Panc1 (cell line): ENCODE measurements around the gene ZNF716. TPM values are rescaled to one million over a fixed set of nuclear protein-coding genes. Genes with fewer than 3 reads are reported as not detected.
A peak's percentile ranks its signal among the peaks of the same experiment; 100 is the strongest.

Experiments used
- ATAC-seq: fragments of 200-7000 bp; cut with Tn5 transposase; 2 replicates; pipeline ENCODE4 v1.9.1; 2020; ENCODE audit warnings: mild to moderate bottlenecking, moderate library complexity
- BruUV-seq: library from RNA; stranded (reverse); fragments of 400-500 nt; replicated peaks from 2 replicates; lab custom pipeline; 2021; lab: Mats Ljungman, UMichigan
- CTCF ChIA-PET: fragments of 300-600 bp; sonication (Branson Sonifier 250); formaldehyde crosslinking; loops from one replicate; lab custom pipeline; 2022; ENCODE audit warnings: antibody characterized with exemption; lab: Charles Lee
- POLR2A ChIA-PET: fragments of 300-600 bp; sonication (Branson Sonifier 250); formaldehyde crosslinking; loops from one replicate; lab custom pipeline; 2022; ENCODE audit warnings: antibody characterized with exemption; lab: Charles Lee
- DNase-seq: peaks from one replicate; pipeline ENCODE4 v3.0.0-alpha.2; 2010; ENCODE audit warnings: low read depth, low spot score
- H3K27ac ChIP-seq: 2 replicates; pipeline ENCODE4 v1.5.1; 2011; ENCODE audit warnings: mild to moderate bottlenecking, low read length, inconsistent platforms
- H3K27me3 ChIP-seq: fragments of 200-500 bp; sonication (Bioruptor generic); 2 replicates; pipeline ENCODE4 v1.6.0; 2014; ENCODE audit warnings: low read length, inconsistent platforms; ENCODE audit not compliant: control insufficient read depth, insufficient read depth
- H3K36me3 ChIP-seq: fragments of 200-500 bp; sonication (Bioruptor generic); 2 replicates; pipeline ENCODE4 v1.5.1; 2014; ENCODE audit warnings: inconsistent platforms, mild to moderate bottlenecking, low read length, moderate library complexity; ENCODE audit not compliant: control insufficient read depth, insufficient read depth
- H3K4me1 ChIP-seq: 2 replicates; pipeline ENCODE4 v1.5.1; 2011; ENCODE audit warnings: inconsistent platforms, mild to moderate bottlenecking, low read length, moderate library complexity; ENCODE audit not compliant: control insufficient read depth, insufficient read depth
- H3K4me3 ChIP-seq, 2 experiments: 2 replicates each; pipeline ENCODE4 v1.5.1; 2011 to 2012; ENCODE audit warnings: low read depth in 2 of 2, low read length in 2 of 2, mild to moderate bottlenecking in 2 of 2, inconsistent platforms in 1 of 2, moderate library complexity in 1 of 2
- H3K9me3 ChIP-seq: fragments of 200-500 bp; sonication (Bioruptor generic); 2 replicates; pipeline ENCODE4 v1.5.1; 2014; ENCODE audit warnings: low read depth, mild to moderate bottlenecking, inconsistent platforms, low read length, moderate library complexity; ENCODE audit not compliant: control insufficient read depth, insufficient read depth
- POLR2AphosphoS5 ChIP-seq: IDR thresholded peaks from 2 replicates; pipeline ENCODE4 v1.6.1; 2012; ENCODE audit warnings: mild to moderate bottlenecking, low read depth, low read length, moderate library complexity
- SIN3A ChIP-seq: IDR thresholded peaks from 2 replicates; pipeline ENCODE4 v1.6.1; 2012; ENCODE audit warnings: low read depth, mild to moderate bottlenecking, low read length, moderate library complexity, borderline replicate concordance; ENCODE audit not compliant: insufficient read depth
- TCF7L2 ChIP-seq: IDR thresholded peaks from 2 replicates; pipeline ENCODE4 v1.6.1; 2011; ENCODE audit warnings: mild to moderate bottlenecking, low read depth, low read length, inconsistent platforms
- in situ Hi-C: cut with HindIII; loops from 2 replicates; pipeline ENCODE4 v1.10.0; 2016; ENCODE audit warnings: low sequenced_read_pairs, low pct_unique_long_range_greater_than_20kb
- intact Hi-C: fragments of 100-400 bp; cut with micrococcal nuclease; formaldehyde crosslinking; loops from one replicate; pipeline ENCODE4 v1.10.0; 2022; ENCODE audit not compliant: unreplicated experiment
- total RNA-seq: library from RNA; stranded (reverse); gene quantifications from one replicate; pipeline ENCODE4 v1.2.1, GENCODE V29; 2021; ENCODE audit not compliant: unreplicated experiment
- TF ChIP-seq, protein P1 (sequence below): fragments of 450-650 bp; IDR thresholded peaks from 2 replicates; pipeline ENCODE4 v1.5.1; 2017; ENCODE audit warnings: mild to moderate bottlenecking
- TF ChIP-seq, protein P2 (sequence below), 2 experiments: IDR thresholded peaks; 2 replicates each; pipeline ENCODE4 v1.6.1; 2011 to 2012; ENCODE audit warnings: low read depth in 2 of 2, control low read depth in 1 of 2, low read length in 1 of 2, mild to moderate bottlenecking in 1 of 2, moderate library complexity in 1 of 2; ENCODE audit not compliant: insufficient read depth in 1 of 2

The ZNF716 gene
- total RNA-seq, 1 experiment from 2014 or later = 0.36 TPM

DNA sequence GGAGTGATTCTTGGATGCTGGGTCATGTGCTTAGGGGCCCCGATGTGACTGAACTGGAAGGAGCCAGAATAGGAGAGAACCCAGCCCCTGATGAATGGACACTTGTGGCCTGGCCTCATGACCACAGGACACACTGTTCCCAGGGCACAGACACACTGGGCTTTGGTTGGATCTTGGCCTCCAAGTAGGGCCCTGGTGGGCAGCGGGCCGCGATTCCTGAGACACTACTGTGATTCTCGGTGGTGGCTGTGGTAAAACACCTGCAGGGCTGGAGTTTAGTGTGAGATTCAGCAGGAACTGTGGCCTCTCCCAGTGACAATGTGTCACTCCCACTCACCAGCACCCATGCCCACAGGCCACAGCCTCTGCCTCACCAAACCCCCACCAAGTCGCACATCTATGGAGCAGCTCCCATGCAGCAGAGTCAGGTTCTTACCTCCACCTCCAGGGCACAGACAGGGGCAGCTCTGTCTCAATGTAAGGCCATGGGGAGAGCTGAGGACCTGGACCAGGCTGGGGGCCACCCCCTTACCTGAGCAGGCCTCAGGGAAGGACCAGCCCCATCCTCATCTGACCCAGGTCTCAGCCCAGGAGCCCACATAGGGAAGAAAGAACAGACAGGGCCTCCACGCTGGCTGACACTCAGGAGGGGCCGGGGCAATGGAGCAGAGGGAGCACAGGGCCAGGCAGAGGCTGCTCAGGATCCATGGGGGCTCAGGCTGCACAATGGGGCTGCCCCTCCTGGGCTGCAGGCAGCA lies 33.2 kb upstream of the ZNF716 start:
- DNase-seq (no peak), ATAC-seq (no peak)
- H3K27ac ChIP-seq = no peak overlapping the region
- BruUV-seq = no TSS peak
- H3K36me3 ChIP-seq = no peaks in the 10 kb centered on the region
- CTCF ChIA-PET = no interaction called here
- no peaks in the 10 kb centered on the region for H3K4me1 ChIP-seq
- H3K27me3 ChIP-seq = no peaks in the 10 kb centered on the region
- in situ Hi-C loops = no loop called here
- TF ChIP-seq SIN3A = no peak
- TF ChIP-seq, protein P1, sequence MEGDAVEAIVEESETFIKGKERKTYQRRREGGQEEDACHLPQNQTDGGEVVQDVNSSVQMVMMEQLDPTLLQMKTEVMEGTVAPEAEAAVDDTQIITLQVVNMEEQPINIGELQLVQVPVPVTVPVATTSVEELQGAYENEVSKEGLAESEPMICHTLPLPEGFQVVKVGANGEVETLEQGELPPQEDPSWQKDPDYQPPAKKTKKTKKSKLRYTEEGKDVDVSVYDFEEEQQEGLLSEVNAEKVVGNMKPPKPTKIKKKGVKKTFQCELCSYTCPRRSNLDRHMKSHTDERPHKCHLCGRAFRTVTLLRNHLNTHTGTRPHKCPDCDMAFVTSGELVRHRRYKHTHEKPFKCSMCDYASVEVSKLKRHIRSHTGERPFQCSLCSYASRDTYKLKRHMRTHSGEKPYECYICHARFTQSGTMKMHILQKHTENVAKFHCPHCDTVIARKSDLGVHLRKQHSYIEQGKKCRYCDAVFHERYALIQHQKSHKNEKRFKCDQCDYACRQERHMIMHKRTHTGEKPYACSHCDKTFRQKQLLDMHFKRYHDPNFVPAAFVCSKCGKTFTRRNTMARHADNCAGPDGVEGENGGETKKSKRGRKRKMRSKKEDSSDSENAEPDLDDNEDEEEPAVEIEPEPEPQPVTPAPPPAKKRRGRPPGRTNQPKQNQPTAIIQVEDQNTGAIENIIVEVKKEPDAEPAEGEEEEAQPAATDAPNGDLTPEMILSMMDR = no peak
- no peak for TF ChIP-seq TCF7L2
- TF ChIP-seq, protein P2, sequence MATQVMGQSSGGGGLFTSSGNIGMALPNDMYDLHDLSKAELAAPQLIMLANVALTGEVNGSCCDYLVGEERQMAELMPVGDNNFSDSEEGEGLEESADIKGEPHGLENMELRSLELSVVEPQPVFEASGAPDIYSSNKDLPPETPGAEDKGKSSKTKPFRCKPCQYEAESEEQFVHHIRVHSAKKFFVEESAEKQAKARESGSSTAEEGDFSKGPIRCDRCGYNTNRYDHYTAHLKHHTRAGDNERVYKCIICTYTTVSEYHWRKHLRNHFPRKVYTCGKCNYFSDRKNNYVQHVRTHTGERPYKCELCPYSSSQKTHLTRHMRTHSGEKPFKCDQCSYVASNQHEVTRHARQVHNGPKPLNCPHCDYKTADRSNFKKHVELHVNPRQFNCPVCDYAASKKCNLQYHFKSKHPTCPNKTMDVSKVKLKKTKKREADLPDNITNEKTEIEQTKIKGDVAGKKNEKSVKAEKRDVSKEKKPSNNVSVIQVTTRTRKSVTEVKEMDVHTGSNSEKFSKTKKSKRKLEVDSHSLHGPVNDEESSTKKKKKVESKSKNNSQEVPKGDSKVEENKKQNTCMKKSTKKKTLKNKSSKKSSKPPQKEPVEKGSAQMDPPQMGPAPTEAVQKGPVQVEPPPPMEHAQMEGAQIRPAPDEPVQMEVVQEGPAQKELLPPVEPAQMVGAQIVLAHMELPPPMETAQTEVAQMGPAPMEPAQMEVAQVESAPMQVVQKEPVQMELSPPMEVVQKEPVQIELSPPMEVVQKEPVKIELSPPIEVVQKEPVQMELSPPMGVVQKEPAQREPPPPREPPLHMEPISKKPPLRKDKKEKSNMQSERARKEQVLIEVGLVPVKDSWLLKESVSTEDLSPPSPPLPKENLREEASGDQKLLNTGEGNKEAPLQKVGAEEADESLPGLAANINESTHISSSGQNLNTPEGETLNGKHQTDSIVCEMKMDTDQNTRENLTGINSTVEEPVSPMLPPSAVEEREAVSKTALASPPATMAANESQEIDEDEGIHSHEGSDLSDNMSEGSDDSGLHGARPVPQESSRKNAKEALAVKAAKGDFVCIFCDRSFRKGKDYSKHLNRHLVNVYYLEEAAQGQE (IDR thresholded peaks at IDR 0.05; ENCODE audit: insufficient read depth in 1 of 2, low read depth in 2 of 2, low read length in 1 of 2) = no peak
- TF ChIP-seq POLR2AphosphoS5 = no peak
- H3K4me3 ChIP-seq = no peak overlapping the region
- H3K9me3 ChIP-seq = no peaks in the 10 kb centered on the region
- POLR2A ChIA-PET = no interaction called here
- intact Hi-C loops = no loop called here

DNA sequence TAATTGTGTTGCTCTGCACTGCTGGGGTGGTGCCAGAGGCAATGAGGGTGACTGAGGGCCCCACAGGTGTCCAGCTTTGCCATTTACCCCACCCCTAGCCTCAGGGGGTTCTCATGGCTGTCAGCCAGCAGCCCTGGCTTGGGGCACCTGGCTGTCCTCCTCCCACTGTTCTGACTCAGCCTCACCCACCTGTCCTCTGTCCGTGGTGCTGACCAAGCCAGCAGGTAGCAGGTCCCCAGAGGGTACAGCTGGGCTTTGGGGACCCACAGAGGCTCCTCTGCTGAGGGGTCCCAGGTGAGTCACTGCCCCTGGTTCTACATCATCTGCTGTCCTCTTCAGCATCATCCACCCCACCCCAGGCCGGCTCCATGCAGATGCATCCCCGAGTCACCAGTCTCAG lies 32.2 kb upstream of the ZNF716 start:
- in situ Hi-C loops = no loop called here
- CTCF ChIA-PET = no interaction called here
- Histone ChIP-seq H3K27me3 (no peaks in the 10 kb centered on the region), H3K9me3 (0 out of 2 replicates have a peak, but pooled peaks cover 3% of the 10 kb centered on the region), H3K36me3 (no peaks in the 10 kb centered on the region), H3K27ac (no peak overlapping the region), H3K4me3 (no peak overlapping the region), H3K4me1 (no peaks in the 10 kb centered on the region)
- ATAC-seq (no peak), DNase-seq (no peak)
- TF ChIP-seq, protein P2 (IDR thresholded peaks at IDR 0.05; ENCODE audit: insufficient read depth in 1 of 2, low read depth in 2 of 2, low read length in 1 of 2) = peak; percentile 46 to 78; a peak in 3 of 4 replicates
- TF ChIP-seq, protein P1 = no peak
- POLR2A ChIA-PET = no interaction called here
- no TSS peak for BruUV-seq
- intact Hi-C loops = loop anchor here (1.0 kb wide), 1 partner anchor 8 kb away; no protein-coding TSS in a partner anchor
